Heart left ventricle (tissue), 16 donors: ENCODE results near the gene CGB1. TPM values are rescaled to one million over a fixed set of nuclear protein-coding genes. Genes with fewer than 3 reads are reported as not detected.
A peak's percentile ranks its signal among the peaks of the same experiment; 100 is the strongest.

Source experiments
- ATAC-seq, 4 donors: fragments of 200-7000 bp; cut with Tn5 transposase; one replicate each; pipeline ENCODE4 v1.9.1; 2020 to 2022; ENCODE audit warnings: moderate library complexity in 4 of 4, mild to moderate bottlenecking in 3 of 4, moderate number of reproducible peaks in 1 of 4
- DNase-seq, 5 donors: peaks; one replicate each; pipeline ENCODE4 v3.0.0-alpha.2; 2020
- H3K27ac ChIP-seq, 12 donors: fragments of 200-600 bp; sonication (generic) in 4 of 12; one replicate each; pipeline versions ENCODE4 v1.5.0 to v1.8.0; 2016 to 2022; ENCODE audit warnings: mild to moderate bottlenecking in 2 of 12
- H3K27me3 ChIP-seq, 9 donors: fragments of 200-600 bp; sonication (generic) in 2 of 9; one replicate each; pipeline versions ENCODE4 v1.5.1 to v1.8.0; 2016 to 2022; ENCODE audit warnings: mild to moderate bottlenecking in 3 of 9
- H3K36me3 ChIP-seq, 9 donors: fragments of 200-600 bp; sonication (generic) in 2 of 9; one replicate each; pipeline versions ENCODE4 v1.5.0 to v1.8.0; 2018 to 2022; ENCODE audit warnings: mild to moderate bottlenecking in 2 of 9
- H3K4me1 ChIP-seq, 12 donors: fragments of 200-600 bp; sonication (generic) in 4 of 12; one replicate each; pipeline versions ENCODE4 v1.5.0 to v1.8.0; 2016 to 2022; ENCODE audit warnings: mild to moderate bottlenecking in 3 of 12
- H3K4me3 ChIP-seq, 12 donors: fragments of 200-600 bp; sonication (generic) in 4 of 12; one replicate each; pipeline versions ENCODE4 v1.5.0 to v1.8.0; 2017 to 2022; ENCODE audit warnings: mild to moderate bottlenecking in 9 of 12, moderate library complexity in 4 of 12
- H3K9me3 ChIP-seq, 12 donors: fragments of 200-600 bp; sonication (generic) in 4 of 12; one replicate each; pipeline versions ENCODE4 v1.5.0 to v1.8.0; 2016 to 2022; ENCODE audit warnings: mild to moderate bottlenecking in 1 of 12
- POLR2A ChIP-seq, 2 donors: fragments of 450-650 bp; IDR thresholded peaks; one replicate each; pipeline ENCODE4 v1.6.1; 2017; ENCODE audit warnings: antibody characterized with exemption in 2 of 2, mild to moderate bottlenecking in 2 of 2, moderate library complexity in 2 of 2
- WGBS, 4 donors: extraction: QIAGEN DNeasy Blood & Tissue Kit in 2 of 4; methylation state at CpG; one replicate each; pipeline versions ENCODE4 v1.1.5 to v1.1.7; 2013 to 2018; 5-methylcytosine and 5-hydroxymethylcytosine counted together
- intact Hi-C, 10 donors: fragments of 100-400 bp; cut with DNase I; formaldehyde crosslinking; loops; one replicate each; pipeline versions ENCODE4 v1.11.1 to v1.14.2; 2022
- polyA plus RNA-seq, 2 donors: library from polyadenylated mRNA; stranded (reverse); fragments of 200-250 nt; gene quantifications; one replicate each; pipeline ENCODE4 v1.2.3, GENCODE V29; 2013
- total RNA-seq, 9 donors: library from RNA; depleted of rRNA in 2 of 9; stranded (reverse); fragments of >200 nt in 2 of 9; fragmentation: NEBNext Ultra II Directional in 3 of 9; extraction: Animal tissue kit (Norgen Biotek cat#: 25700) in 3 of 9; gene quantifications; one replicate each; pipeline versions ENCODE4 v1.1.0 to v1.2.4, GENCODE V29; 2016 to 2023
- TF ChIP-seq, protein P1 (sequence below), 12 donors: fragments of 200-600 bp; sonication (generic) in 4 of 12; IDR thresholded peaks; one replicate each; pipeline versions ENCODE4 v1.5.0 to v1.8.0; 2018 to 2022; ENCODE audit warnings: antibody characterized with exemption in 12 of 12, mild to moderate bottlenecking in 5 of 12
- donor health status: ischemic (EF 13 %, LVEDD 7.1; RV severe dilation, severe dysfunction).
- donor health status: healthy with polysubstance abuse.
- donor health status: DM: no; HTN: yes; CAD: no.
- donor health status: DM: no; HTN: no; CAD: no.
- donor health status: ischemic (EF 25% LVEDD 6.9; RV normal size, moderate dysfunction).
- donor health status: ischemic (EF 25% LVEDD 5.7; RV mildly dilated, moderate dysfunction).
- donor health status: healthy.
- donor health status: DM: yes; HTN: yes; CAD: no.
- donor health status: ischemic (EF 35%, LVEDD 5.7; RV mildly dilated, moderate dysfunction).
- donor health status: nonischemic (EF 11% LVEDD 7.7; RV severe dilation, severe dysfunction).
- donor health status: DM: yes; HTN: yes; CAD: no.
- donor health status: PGD.
- donor health status: ischemic (EF 29% LVEDD 5.4; RV normal size, mild dysfunction).
- donor health status: nonischemic (EF 23%, LVEDD 6.1; RV moderate dilation, normal function).

CGB1 gene
- total and polyA plus RNA-seq, 11 donors, result not detected

- H3K4me1 ChIP-seq, result peaks cover 0 to 13% (median 6%) of the 10 kb centered on the region in 12 donors
- intact Hi-C loops, result no loop called here
- no peaks in the 10 kb centered on the region for H3K9me3 ChIP-seq
- peak within 1 kb of the TSS in 10 of 12 donors; percentile 3 to 44 (median 28) for H3K4me3 ChIP-seq
- ATAC-seq (peak in 3 of 4 donors; percentile 19 to 48 (median 44)), DNase-seq (no peak)
- no peak within 1 kb of the TSS for H3K27ac ChIP-seq
- WGBS, 4 donors, result 4 to 13% (median 5%) methylated on average over 10 to 53 of the region's 53 CpGs
- no peaks in the 10 kb centered on the region for H3K36me3 ChIP-seq
- H3K27me3 ChIP-seq, result peaks cover 0 to 72% (median 20%) of the 10 kb centered on the region in 9 donors
- TF ChIP-seq POLR2A (IDR thresholded peaks at IDR 0.05), result no peak
- TF ChIP-seq, protein P1, sequence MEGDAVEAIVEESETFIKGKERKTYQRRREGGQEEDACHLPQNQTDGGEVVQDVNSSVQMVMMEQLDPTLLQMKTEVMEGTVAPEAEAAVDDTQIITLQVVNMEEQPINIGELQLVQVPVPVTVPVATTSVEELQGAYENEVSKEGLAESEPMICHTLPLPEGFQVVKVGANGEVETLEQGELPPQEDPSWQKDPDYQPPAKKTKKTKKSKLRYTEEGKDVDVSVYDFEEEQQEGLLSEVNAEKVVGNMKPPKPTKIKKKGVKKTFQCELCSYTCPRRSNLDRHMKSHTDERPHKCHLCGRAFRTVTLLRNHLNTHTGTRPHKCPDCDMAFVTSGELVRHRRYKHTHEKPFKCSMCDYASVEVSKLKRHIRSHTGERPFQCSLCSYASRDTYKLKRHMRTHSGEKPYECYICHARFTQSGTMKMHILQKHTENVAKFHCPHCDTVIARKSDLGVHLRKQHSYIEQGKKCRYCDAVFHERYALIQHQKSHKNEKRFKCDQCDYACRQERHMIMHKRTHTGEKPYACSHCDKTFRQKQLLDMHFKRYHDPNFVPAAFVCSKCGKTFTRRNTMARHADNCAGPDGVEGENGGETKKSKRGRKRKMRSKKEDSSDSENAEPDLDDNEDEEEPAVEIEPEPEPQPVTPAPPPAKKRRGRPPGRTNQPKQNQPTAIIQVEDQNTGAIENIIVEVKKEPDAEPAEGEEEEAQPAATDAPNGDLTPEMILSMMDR (IDR thresholded peaks at IDR 0.05), result no peak
These were observed 28.3 kb upstream of the CGB1 start, which contains the start of gene NTF4 for GRCh38 chr19:49064768-49065611. NTF4 (minus strand) TSS chr19:49064818; CDS start chr19:49061997, 2,821 bp downstream.

DNA sequence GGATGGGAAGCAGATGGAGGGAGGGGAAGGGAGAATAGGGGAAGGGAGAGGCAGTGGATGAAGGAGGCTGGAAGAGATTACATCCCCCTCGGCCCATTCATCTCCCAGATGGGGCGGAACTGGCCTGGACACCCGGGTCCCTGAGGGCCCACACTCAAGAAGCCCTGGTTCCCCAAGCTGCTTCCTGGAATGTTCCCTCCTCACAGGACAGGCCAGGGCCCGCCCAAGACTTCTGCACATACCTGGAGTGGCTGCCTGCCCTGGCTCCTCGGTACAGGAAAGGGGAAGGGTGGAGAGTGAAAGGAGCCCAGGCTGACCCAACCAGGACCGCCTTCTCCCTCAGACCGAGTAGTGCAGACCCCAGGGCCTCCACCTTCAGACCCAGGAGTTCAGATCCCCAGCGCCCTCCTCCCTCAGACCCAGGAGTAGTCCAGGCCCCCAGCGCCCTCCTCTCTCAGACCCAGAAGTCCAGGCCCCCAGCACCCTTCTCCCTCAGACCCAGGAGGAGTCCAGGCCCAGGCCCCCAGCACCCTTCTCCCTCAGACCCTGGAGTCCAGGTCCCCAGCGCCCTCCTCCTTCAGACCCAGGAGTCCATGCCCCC is 27.4 kb upstream of the CGB1 start:
- WGBS, 4 donors, result 45 to 68% (median 52%) methylated on average over 9 to 10 of the region's 10 CpGs
- ATAC-seq (peak in 1 of 4 donors; percentile 14), DNase-seq (no peak)
- H3K27me3 ChIP-seq, result peaks cover 0 to 65% (median 17%) of the 10 kb centered on the region in 9 donors
- H3K9me3 ChIP-seq, result no peaks in the 10 kb centered on the region
- no peak overlapping the region for H3K27ac ChIP-seq
- H3K36me3 ChIP-seq, result no peaks in the 10 kb centered on the region
- peaks cover 0 to 13% (median 6%) of the 10 kb centered on the region in 12 donors for H3K4me1 ChIP-seq
- no peak for TF ChIP-seq POLR2A (IDR thresholded peaks at IDR 0.05)
- TF ChIP-seq, protein P1 (IDR thresholded peaks at IDR 0.05), result no peak
- intact Hi-C loops, result no loop called here
- no peak overlapping the region for H3K4me3 ChIP-seq

- ATAC-seq (no peak), DNase-seq (no peak)
- no peaks in the 10 kb centered on the region for H3K36me3 ChIP-seq
- H3K9me3 ChIP-seq, result no peaks in the 10 kb centered on the region
- no peak overlapping the region for H3K4me3 ChIP-seq
- WGBS, 4 donors, result 75 to 84% (median 79%) methylated on average over 18 to 25 of the region's 25 CpGs
- intact Hi-C loops, result no loop called here
- TF ChIP-seq, protein P1 (IDR thresholded peaks at IDR 0.05), result no peak
- TF ChIP-seq POLR2A (IDR thresholded peaks at IDR 0.05), result no peak
- H3K4me1 ChIP-seq, result peaks cover 0 to 29% (median 16%) of the 10 kb centered on the region in 12 donors
- peaks cover 0 to 64% (median 20%) of the 10 kb centered on the region in 9 donors for H3K27me3 ChIP-seq
- no peak overlapping the region for H3K27ac ChIP-seq
These were observed 24.8 kb upstream of the CGB1 start for GRCh38 chr19:49061445-49061844.

DNA sequence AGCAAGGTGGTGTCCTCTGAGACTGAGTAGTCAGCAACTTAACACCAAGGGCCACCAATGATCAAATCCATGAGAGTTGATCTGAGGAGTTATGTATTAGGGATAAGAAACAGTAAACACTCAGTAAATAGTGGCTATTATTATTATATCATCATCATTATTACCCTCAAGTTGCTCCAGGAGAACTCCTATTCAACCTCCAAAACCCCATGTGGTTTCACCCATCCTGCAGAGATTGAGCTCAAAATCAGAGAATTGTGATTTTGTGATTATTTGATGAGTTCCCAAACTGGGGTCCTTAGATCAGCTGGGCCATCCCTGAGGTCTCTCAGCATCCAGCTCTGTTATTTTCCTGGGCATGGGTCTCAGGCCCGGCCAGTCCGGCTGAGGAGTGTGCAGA is 24.3 kb upstream of the CGB1 start:
- H3K27me3 ChIP-seq, result peaks cover 0 to 62% (median 20%) of the 10 kb centered on the region in 9 donors
- 90 to 100% (median 97%) methylated on average over 2 of the region's 2 CpGs for WGBS, 4 donors

More for the DNA sequence above, 24.3 kb upstream of the CGB1 start:
- H3K9me3 ChIP-seq, result no peaks in the 10 kb centered on the region
- no peak for DNase-seq
- ATAC-seq, result no peak
- H3K27ac ChIP-seq, result no peak overlapping the region
- intact Hi-C loops, result no loop called here
- H3K36me3 ChIP-seq, result no peaks in the 10 kb centered on the region
- TF ChIP-seq, protein P1 (IDR thresholded peaks at IDR 0.05), result no peak
- TF ChIP-seq POLR2A (IDR thresholded peaks at IDR 0.05), result no peak
- H3K4me3 ChIP-seq, result no peak overlapping the region
- H3K4me1 ChIP-seq, result peaks cover 0 to 33% (median 16%) of the 10 kb centered on the region in 12 donors
